Caco-2 (cell line): ENCODE results near the gene KRTAP2-2. TPM values are rescaled to one million over a fixed set of nuclear protein-coding genes. Genes with fewer than 3 reads are reported as not detected.
"Not testable (repeated sequence)": the region's sequence is repeated elsewhere in the genome, so short reads cannot be mapped to it uniquely, and the experiment has no call there.

Experiments
- BruUV-seq: library from RNA; stranded (reverse); fragments of 400-500 nt; replicated peaks from 2 replicates; lab custom pipeline; 2021; lab: Mats Ljungman, UMichigan
- CTCF ChIA-PET: fragments of 300-600 bp; sonication (Branson Sonifier 250); formaldehyde crosslinking; loops from one replicate; lab custom pipeline; 2022; ENCODE audit warnings: antibody characterized with exemption; lab: Charles Lee
- POLR2A ChIA-PET: fragments of 300-600 bp; sonication (Branson Sonifier 250); formaldehyde crosslinking; loops from one replicate; lab custom pipeline; 2022; ENCODE audit warnings: antibody characterized with exemption; lab: Charles Lee
- DNase-seq, 2 experiments: peaks; one replicate each; pipeline versions ENCODE4 v3.0.0 to v3.0.0-alpha.2; 2020 to 2022
- H3K27me3 ChIP-seq: replicated peaks from 2 replicates; pipeline ENCODE4 v1.6.0; 2011; ENCODE audit warnings: low read length; ENCODE audit not compliant: control insufficient read depth, insufficient read depth
- H3K36me3 ChIP-seq: 2 replicates; pipeline ENCODE4 v1.5.1; 2011; ENCODE audit warnings: low read length; ENCODE audit not compliant: control insufficient read depth, insufficient read depth
- H3K4me1 ChIP-seq: fragments of 250-450 bp; sonication (Bioruptor Pico); 2 replicates; pipeline ENCODE4 v1.5.1; 2020; ENCODE audit warnings: mild to moderate bottlenecking
- H3K4me3 ChIP-seq: 2 replicates; pipeline ENCODE4 v1.5.1; 2011; ENCODE audit warnings: low read depth, mild to moderate bottlenecking, control low read depth, low read length
- H3K9me3 ChIP-seq: fragments of 250-450 bp; sonication (Bioruptor Pico); 2 replicates; pipeline ENCODE4 v1.5.1; 2020; ENCODE audit warnings: mild to moderate bottlenecking, moderate library complexity
- H3K27ac Mint-ChIP-seq: one replicate; pipeline ENCODE4 v1.8.0; 2022; ENCODE audit warnings: mixed read lengths; ENCODE audit not compliant: unreplicated experiment
- H3K27me3 Mint-ChIP-seq: one replicate; pipeline ENCODE4 v1.8.0; 2022; ENCODE audit warnings: mixed read lengths; ENCODE audit not compliant: insufficient read depth, unreplicated experiment
- H3K36me3 Mint-ChIP-seq: one replicate; pipeline ENCODE4 v1.8.0; 2022; ENCODE audit warnings: mild to moderate bottlenecking, mixed read lengths; ENCODE audit not compliant: insufficient read depth, unreplicated experiment
- H3K4me1 Mint-ChIP-seq: one replicate; pipeline ENCODE4 v1.8.0; 2022; ENCODE audit warnings: low read depth, mixed read lengths; ENCODE audit not compliant: unreplicated experiment
- H3K4me3 Mint-ChIP-seq: one replicate; pipeline ENCODE4 v1.8.0; 2022; ENCODE audit warnings: mild to moderate bottlenecking, moderate library complexity, mixed read lengths; ENCODE audit not compliant: unreplicated experiment
- H3K9me3 Mint-ChIP-seq: one replicate; pipeline ENCODE4 v1.8.0; 2022; ENCODE audit warnings: mixed read lengths; ENCODE audit not compliant: unreplicated experiment
- CTCF ChIP-seq, 2 experiments: fragments of 200-600 bp in 1 of 2; IDR thresholded peaks; 1 replicate in 1 of 2; 2 replicates in 1 of 2; pipeline versions ENCODE4 v1.5.1 to v1.8.0; 2011 to 2022; ENCODE audit warnings: antibody characterized with exemption in 1 of 2, control low read depth in 1 of 2, inconsistent platforms in 1 of 2, low read depth in 1 of 2, low read length in 1 of 2, mild to moderate bottlenecking in 1 of 2, moderate library complexity in 1 of 2; ENCODE audit not compliant: insufficient read depth in 1 of 2, severe bottlenecking in 1 of 2, unreplicated experiment in 1 of 2
- intact Hi-C: fragments of 100-400 bp; cut with micrococcal nuclease; formaldehyde crosslinking; loops from one replicate; pipeline ENCODE4 v1.10.0; 2022; ENCODE audit not compliant: unreplicated experiment
- total RNA-seq: library from RNA; stranded (reverse); gene quantifications from 2 replicates; pipeline ENCODE4 v1.2.3, GENCODE V29; 2022

KRTAP2-2 gene
- total RNA-seq, 1 experiment from 2014 or later = not detected

- ChIA-PET CTCF (no interaction called here), POLR2A (no interaction called here)
- Mint-ChIP-seq H3K4me3 (no peak overlapping the region), H3K36me3 (no peaks in the 10 kb centered on the region), H3K9me3 (no peaks in the 10 kb centered on the region), H3K4me1 (peaks cover 22% of the 10 kb centered on the region), H3K27me3 (no peaks in the 10 kb centered on the region), H3K27ac (no peak overlapping the region)
- no TSS peak for BruUV-seq
- H3K4me3 ChIP-seq = no peak overlapping the region
- no peaks in the 10 kb centered on the region for H3K36me3 ChIP-seq
- TF ChIP-seq CTCF (IDR thresholded peaks at IDR 0.05; ENCODE audit: insufficient read depth in 1 of 2, low read depth in 1 of 2, low read length in 1 of 2, severe bottlenecking in 1 of 2, unreplicated experiment in 1 of 2) = no peak
- H3K27me3 ChIP-seq = no peaks in the 10 kb centered on the region
- H3K9me3 ChIP-seq = no peaks in the 10 kb centered on the region
- DNase-seq = no peak
- intact Hi-C loops = no loop called here
- peaks cover 10% of the 10 kb centered on the region; the same call in 1 of the 2 replicates for H3K4me1 ChIP-seq
Observed at GRCh38 chr17:41098481-41098880, 43.5 kb upstream of the KRTAP2-2 start.

- no TSS peak for BruUV-seq
- no peak within 1 kb of the TSS for H3K4me3 ChIP-seq
- H3K9me3 ChIP-seq = no peaks in the 10 kb centered on the region
- POLR2A ChIA-PET = interaction anchor here (0.6 kb wide), 1 partner anchor 196 kb away, joined by 3 read pairs; no protein-coding TSS in a partner anchor
- Mint-ChIP-seq H3K4me1 (peaks cover 22% of the 10 kb centered on the region), H3K36me3 (no peaks in the 10 kb centered on the region), H3K27me3 (no peaks in the 10 kb centered on the region), H3K4me3 (no peak within 1 kb of the TSS), H3K9me3 (no peaks in the 10 kb centered on the region), H3K27ac (peak within 1 kb of the TSS; percentile 52)
- no peak for TF ChIP-seq CTCF (IDR thresholded peaks at IDR 0.05; ENCODE audit: insufficient read depth in 1 of 2, low read depth in 1 of 2, low read length in 1 of 2, severe bottlenecking in 1 of 2, unreplicated experiment in 1 of 2)
- DNase-seq = no peak
- no peaks in the 10 kb centered on the region for H3K36me3 ChIP-seq
- intact Hi-C loops = no loop called here
- CTCF ChIA-PET = no interaction called here
- H3K4me1 ChIP-seq = peaks cover 10% of the 10 kb centered on the region; the same call in 1 of the 2 replicates
- no peaks in the 10 kb centered on the region for H3K27me3 ChIP-seq
Observed at GRCh38 chr17:41098042-41098441, 43.0 kb upstream of the KRTAP2-2 start, which contains the start of gene KRTAP4-8. Gene KRTAP4-8, minus strand, starts transcription at chr17:41098142. Its CDS starts 58 bp downstream, at chr17:41098084.

- H3K27ac Mint-ChIP-seq = no peak overlapping the region
- no peak for TF ChIP-seq CTCF (IDR thresholded peaks at IDR 0.05; ENCODE audit: insufficient read depth in 1 of 2, low read depth in 1 of 2, low read length in 1 of 2, severe bottlenecking in 1 of 2, unreplicated experiment in 1 of 2)
- intact Hi-C loops = no loop called here
- H3K4me1 Mint-ChIP-seq = peaks cover 22% of the 10 kb centered on the region
- H3K9me3 Mint-ChIP-seq = no peaks in the 10 kb centered on the region
- BruUV-seq = no TSS peak
- no peaks in the 10 kb centered on the region for H3K36me3 Mint-ChIP-seq
- no peak for DNase-seq
- H3K4me3 Mint-ChIP-seq = no peak overlapping the region
- H3K27me3 ChIP-seq = no peaks in the 10 kb centered on the region
- H3K27me3 Mint-ChIP-seq = no peaks in the 10 kb centered on the region
- no peak overlapping the region for H3K4me3 ChIP-seq
- POLR2A ChIA-PET = no interaction called here
- peaks cover 10% of the 10 kb centered on the region; the same call in 1 of the 2 replicates for H3K4me1 ChIP-seq
- H3K9me3 ChIP-seq = peaks cover 4% of the 10 kb centered on the region; the same call in 1 of the 2 replicates
- CTCF ChIA-PET = no interaction called here
- no peaks in the 10 kb centered on the region for H3K36me3 ChIP-seq
Observed at GRCh38 chr17:41096055-41096454, 41.0 kb upstream of the KRTAP2-2 start.

- DNase-seq, intact Hi-C loops, BruUV-seq, H3K27me3 Mint-ChIP-seq, H3K4me1 ChIP-seq, H3K27me3 ChIP-seq, POLR2A ChIA-PET, H3K36me3 Mint-ChIP-seq, CTCF ChIA-PET, H3K4me3 ChIP-seq, H3K27ac Mint-ChIP-seq, H3K9me3 ChIP-seq, H3K4me3 Mint-ChIP-seq, H3K4me1 Mint-ChIP-seq, H3K36me3 ChIP-seq, H3K9me3 Mint-ChIP-seq: not testable (repeated sequence)
Observed at GRCh38 chr17:41088760-41089352, 33.8 kb upstream of the KRTAP2-2 start.
